ENCODE results near the gene LRRC43. TPM values are rescaled to one million over a fixed set of nuclear protein-coding genes. Genes with fewer than 3 reads are reported as not detected.

Gene LRRC43
- total RNA-seq, 1 donor from 2014 or later = not detected

GRCh38 chr12:122141911-122142725 is 40.8 kb upstream of the LRRC43 start:
- H3K9me3 ChIP-seq = no peaks in the 10 kb centered on the region
- intact Hi-C loops (cut with DNase I) = no loop called here
- no peak overlapping the region for H3K27ac ChIP-seq
- H3K4me1 ChIP-seq = no peaks in the 10 kb centered on the region
- no peak for DNase-seq (ENCODE audit: low spot score in 2 of 2)
- H3K4me3 ChIP-seq = no peak overlapping the region
- H3K27me3 ChIP-seq = no peaks in the 10 kb centered on the region
- no peak for TF ChIP-seq CTCF (IDR thresholded peaks at IDR 0.05)
- H3K36me3 ChIP-seq = peaks cover 46 to 70% of the 10 kb centered on the region in 2 donors

GRCh38 chr12:122142857-122143256 is 40.1 kb upstream of the LRRC43 start:
- peaks cover 44 to 65% of the 10 kb centered on the region in 2 donors for H3K36me3 ChIP-seq
- no peak for TF ChIP-seq CTCF (IDR thresholded peaks at IDR 0.05)
- H3K4me3 ChIP-seq = no peak overlapping the region
- intact Hi-C loops (cut with DNase I) = no loop called here
- no peak for DNase-seq (ENCODE audit: low spot score in 2 of 2)
- no peaks in the 10 kb centered on the region for H3K9me3 ChIP-seq
- no peak overlapping the region for H3K27ac ChIP-seq
- no peaks in the 10 kb centered on the region for H3K27me3 ChIP-seq
- no peaks in the 10 kb centered on the region for H3K4me1 ChIP-seq

- Histone ChIP-seq H3K4me1 (no peaks in the 10 kb centered on the region), H3K27ac (no peak overlapping the region), H3K27me3 (no peaks in the 10 kb centered on the region), H3K9me3 (no peaks in the 10 kb centered on the region), H3K4me3 (no peak overlapping the region), H3K36me3 (peaks cover 33 to 45% of the 10 kb centered on the region in 2 donors)
- no peak for DNase-seq (ENCODE audit: low spot score in 2 of 2)
- no peak for TF ChIP-seq CTCF (IDR thresholded peaks at IDR 0.05)
- intact Hi-C loops (cut with DNase I) = no loop called here
Observed at GRCh38 chr12:122144885-122145284, 38.0 kb upstream of the LRRC43 start.

GRCh38 chr12:122145505-122146330 is 37.2 kb upstream of the LRRC43 start:
- TF ChIP-seq CTCF (IDR thresholded peaks at IDR 0.05) = no peak
- Histone ChIP-seq H3K27ac (no peak overlapping the region), H3K4me1 (no peaks in the 10 kb centered on the region), H3K4me3 (no peak overlapping the region), H3K27me3 (no peaks in the 10 kb centered on the region), H3K9me3 (no peaks in the 10 kb centered on the region), H3K36me3 (peaks cover 27 to 37% of the 10 kb centered on the region in 2 donors)
- intact Hi-C loops (cut with DNase I) = no loop called here
- DNase-seq (ENCODE audit: low spot score in 2 of 2) = no peak

GRCh38 chr12:122147514-122148290 is 35.2 kb upstream of the LRRC43 start:
- H3K4me1 ChIP-seq = no peaks in the 10 kb centered on the region
- intact Hi-C loops (cut with DNase I) = no loop called here

More at GRCh38 chr12:122147514-122148290, 35.2 kb upstream of the LRRC43 start:
- DNase-seq (ENCODE audit: low spot score in 2 of 2) = no peak
- Histone ChIP-seq H3K27me3 (no peaks in the 10 kb centered on the region), H3K9me3 (no peaks in the 10 kb centered on the region), H3K4me3 (no peak overlapping the region), H3K36me3 (peaks cover 8 to 17% of the 10 kb centered on the region in 2 donors), H3K27ac (no peak overlapping the region)
- no peak for TF ChIP-seq CTCF (IDR thresholded peaks at IDR 0.05)

Measured in ascending aorta (tissue), 2 donors.